Measurements from ENCODE around the gene DGUOK.

DGUOK gene

DNA sequence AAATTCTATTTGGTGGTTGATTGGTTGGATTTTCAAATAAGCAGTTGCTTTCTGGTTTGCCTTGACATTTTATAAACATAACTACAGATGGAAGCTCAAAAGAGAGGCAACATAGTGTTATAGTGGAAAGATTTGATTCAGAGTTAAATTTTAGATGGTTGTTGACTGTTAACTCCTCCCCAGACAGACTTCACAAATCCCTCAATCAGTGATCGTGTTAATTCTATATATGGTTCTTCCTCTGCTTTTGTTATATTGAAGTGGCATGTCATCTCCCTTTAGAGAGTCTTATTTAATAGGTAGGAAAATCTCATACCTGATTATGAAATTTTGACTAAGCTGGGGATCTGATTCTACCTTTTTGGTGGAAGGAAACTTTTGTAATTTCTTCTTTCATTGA is 19.5 kb downstream of the DGUOK start:
- no CpG with 5 or more reads among the region's 1 CpG for WGBS
- DNase-seq = no peak
- H3K27ac ChIP-seq (ENCODE audit: low read length, poor library complexity, severe bottlenecking) = no peak overlapping the region
- peaks cover 36% of the 10 kb centered on the region for H3K79me1 ChIP-seq (replicated peaks; ENCODE audit: low read length, poor library complexity, severe bottlenecking)
- H2BK15ac ChIP-seq (ENCODE audit: low read depth, poor library complexity, severe bottlenecking) = no peak overlapping the region
- H3K23ac ChIP-seq (ENCODE audit: low read length in 2 of 2) = no peak overlapping the region
- no peak overlapping the region for H2BK120ac ChIP-seq (ENCODE audit: low read depth, low read length)
- H3K14ac ChIP-seq (ENCODE audit: low read length in 2 of 2) = no peak overlapping the region
- H3K4me1 ChIP-seq (ENCODE audit: control insufficient read depth, insufficient read depth, low read depth, low read length) = peaks cover 2% of the 10 kb centered on the region
- H3K27me3 ChIP-seq (ENCODE audit: control insufficient read depth in 1 of 2, insufficient read depth in 1 of 2, low read length in 2 of 2) = no peaks in the 10 kb centered on the region
- no peak overlapping the region for H4K8ac ChIP-seq (ENCODE audit: low read length)
- no peak overlapping the region for H2AFZ ChIP-seq (ENCODE audit: low read depth, low read length)
- H3K4me2 ChIP-seq (ENCODE audit: low read length, poor library complexity, severe bottlenecking) = no peak overlapping the region
- no peak overlapping the region for H2BK12ac ChIP-seq (ENCODE audit: low read length in 2 of 2)
- H3K18ac ChIP-seq (ENCODE audit: low read depth in 1 of 2, low read length in 2 of 2) = no peak overlapping the region
- H3K9ac ChIP-seq (ENCODE audit: low read length) = no peak overlapping the region
- no peak overlapping the region for H3K4me3 ChIP-seq (ENCODE audit: insufficient read depth in 1 of 2, low read depth in 1 of 2, low read length in 2 of 2)
- no peak overlapping the region for H3K4ac ChIP-seq (ENCODE audit: low read depth in 1 of 2, low read length in 2 of 2)
- peaks cover 35 to 86% of the 10 kb centered on the region in 2 experiments for H3K36me3 ChIP-seq (ENCODE audit: control insufficient read depth in 1 of 2, insufficient read depth in 2 of 2, low read depth in 1 of 2, low read length in 2 of 2)
- no peak overlapping the region for H4K91ac ChIP-seq (ENCODE audit: low read length)
- no peak overlapping the region for H2AK5ac ChIP-seq (ENCODE audit: low read length, severe bottlenecking)
- H2BK5ac ChIP-seq (ENCODE audit: low read depth, low read length, poor library complexity, severe bottlenecking) = no peak overlapping the region
- no peaks in the 10 kb centered on the region for H3K9me3 ChIP-seq (ENCODE audit: control insufficient read depth, low read length)

DNA sequence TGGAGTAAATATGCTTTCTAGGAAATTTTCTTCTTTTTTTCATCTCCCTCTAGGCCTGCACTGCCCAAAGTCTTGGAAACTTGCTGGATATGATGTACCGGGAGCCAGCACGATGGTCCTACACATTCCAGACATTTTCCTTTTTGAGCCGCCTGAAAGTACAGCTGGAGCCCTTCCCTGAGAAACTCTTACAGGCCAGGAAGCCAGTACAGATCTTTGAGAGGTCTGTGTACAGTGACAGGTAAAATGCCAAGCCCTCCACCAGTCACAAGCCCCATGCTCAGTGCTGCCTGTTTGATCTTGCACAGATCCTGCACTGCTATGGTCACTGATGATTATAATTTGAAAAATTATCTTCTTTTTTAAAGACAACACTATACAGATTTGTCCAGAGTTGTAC is 20.0 kb downstream of the DGUOK start:
- H3K36me3 ChIP-seq (ENCODE audit: control insufficient read depth in 1 of 2, insufficient read depth in 2 of 2, low read depth in 1 of 2, low read length in 2 of 2) = peaks cover 39 to 86% of the 10 kb centered on the region in 2 experiments
- H3K27me3 ChIP-seq (ENCODE audit: control insufficient read depth in 1 of 2, insufficient read depth in 1 of 2, low read length in 2 of 2) = no peaks in the 10 kb centered on the region
- peaks cover 2% of the 10 kb centered on the region for H3K4me1 ChIP-seq (ENCODE audit: control insufficient read depth, insufficient read depth, low read depth, low read length)
- H2BK5ac ChIP-seq (ENCODE audit: low read depth, low read length, poor library complexity, severe bottlenecking) = no peak overlapping the region
- no peak overlapping the region for H2BK120ac ChIP-seq (ENCODE audit: low read depth, low read length)
- no peak overlapping the region for H3K18ac ChIP-seq (ENCODE audit: low read depth in 1 of 2, low read length in 2 of 2)
- no peak overlapping the region for H2BK12ac ChIP-seq (ENCODE audit: low read length in 2 of 2)
- H3K9ac ChIP-seq (ENCODE audit: low read length) = no peak overlapping the region
- no peak overlapping the region for H2AK5ac ChIP-seq (ENCODE audit: low read length, severe bottlenecking)
- no peaks in the 10 kb centered on the region for H3K9me3 ChIP-seq (ENCODE audit: control insufficient read depth, low read length)
- peaks cover 40% of the 10 kb centered on the region for H3K79me1 ChIP-seq (replicated peaks; ENCODE audit: low read length, poor library complexity, severe bottlenecking)
- no peak overlapping the region for H2BK15ac ChIP-seq (ENCODE audit: low read depth, poor library complexity, severe bottlenecking)
- H4K8ac ChIP-seq (ENCODE audit: low read length) = no peak overlapping the region
- H3K14ac ChIP-seq (ENCODE audit: low read length in 2 of 2) = no peak overlapping the region
- WGBS = 83% methylated on average over 3 of the region's 3 CpGs
- H3K4ac ChIP-seq (ENCODE audit: low read depth in 1 of 2, low read length in 2 of 2) = no peak overlapping the region
- H3K4me3 ChIP-seq (ENCODE audit: insufficient read depth in 1 of 2, low read depth in 1 of 2, low read length in 2 of 2) = no peak overlapping the region
- no peak overlapping the region for H3K4me2 ChIP-seq (ENCODE audit: low read length, poor library complexity, severe bottlenecking)
- no peak overlapping the region for H4K91ac ChIP-seq (ENCODE audit: low read length)
- H3K23ac ChIP-seq (ENCODE audit: low read length in 2 of 2) = no peak overlapping the region
- no peak overlapping the region for H3K27ac ChIP-seq (ENCODE audit: low read length, poor library complexity, severe bottlenecking)
- no peak overlapping the region for H2AFZ ChIP-seq (ENCODE audit: low read depth, low read length)
- no peak for DNase-seq

DNA sequence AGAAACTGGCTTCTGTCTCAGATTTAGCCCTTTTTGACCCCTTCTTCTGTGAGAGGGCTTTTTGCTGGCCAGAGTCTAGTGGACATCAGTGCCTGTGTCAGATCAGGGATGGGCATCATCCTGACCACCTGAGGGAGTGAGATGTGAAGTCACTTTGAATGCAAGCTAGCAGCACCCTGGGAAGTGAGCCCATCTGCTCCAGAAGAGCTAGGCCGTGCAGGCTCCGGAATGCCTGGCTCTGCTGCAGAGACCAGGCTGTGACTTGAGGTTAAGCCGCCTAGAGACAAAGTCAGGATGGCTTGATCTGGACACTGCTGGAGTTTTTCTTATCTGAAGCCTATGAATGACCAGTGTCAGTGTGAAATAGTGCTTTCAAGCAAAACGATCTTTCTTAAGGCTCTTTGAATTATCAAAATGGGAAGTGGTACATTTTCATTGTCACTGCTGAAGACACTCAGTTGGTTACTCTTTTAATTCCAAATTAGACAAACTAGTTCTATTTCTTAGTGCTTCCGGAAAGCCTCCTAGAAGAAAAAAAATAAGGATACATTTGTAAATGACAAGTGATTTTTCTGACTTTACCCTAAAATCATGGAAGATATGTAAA is 20.8 kb downstream of the DGUOK start:
- no peak overlapping the region for H2BK120ac ChIP-seq (ENCODE audit: low read depth, low read length)
- no peak overlapping the region for H2BK5ac ChIP-seq (ENCODE audit: low read depth, low read length, poor library complexity, severe bottlenecking)
- peaks cover 2% of the 10 kb centered on the region for H3K4me1 ChIP-seq (ENCODE audit: control insufficient read depth, insufficient read depth, low read depth, low read length)
- no peak overlapping the region for H2BK12ac ChIP-seq (ENCODE audit: low read length in 2 of 2)
- H3K27me3 ChIP-seq (ENCODE audit: control insufficient read depth in 1 of 2, insufficient read depth in 1 of 2, low read length in 2 of 2) = no peaks in the 10 kb centered on the region
- WGBS = 98% methylated on average over 4 of the region's 5 CpGs
- no peaks in the 10 kb centered on the region for H3K9me3 ChIP-seq (ENCODE audit: control insufficient read depth, low read length)
- H3K9ac ChIP-seq (ENCODE audit: low read length) = no peak overlapping the region
- H4K91ac ChIP-seq (ENCODE audit: low read length) = no peak overlapping the region
- H2AFZ ChIP-seq (ENCODE audit: low read depth, low read length) = no peak overlapping the region
- no peak for DNase-seq
- H3K14ac ChIP-seq (ENCODE audit: low read length in 2 of 2) = no peak overlapping the region
- H3K23ac ChIP-seq (ENCODE audit: low read length in 2 of 2) = no peak overlapping the region
- no peak overlapping the region for H3K18ac ChIP-seq (ENCODE audit: low read depth in 1 of 2, low read length in 2 of 2)
- H3K4me3 ChIP-seq (ENCODE audit: insufficient read depth in 1 of 2, low read depth in 1 of 2, low read length in 2 of 2) = no peak overlapping the region
- no peak overlapping the region for H3K4me2 ChIP-seq (ENCODE audit: low read length, poor library complexity, severe bottlenecking)
- no peak overlapping the region for H4K8ac ChIP-seq (ENCODE audit: low read length)
- H3K4ac ChIP-seq (ENCODE audit: low read depth in 1 of 2, low read length in 2 of 2) = no peak overlapping the region
- no peak overlapping the region for H3K27ac ChIP-seq (ENCODE audit: low read length, poor library complexity, severe bottlenecking)
- H3K36me3 ChIP-seq (ENCODE audit: control insufficient read depth in 1 of 2, insufficient read depth in 2 of 2, low read depth in 1 of 2, low read length in 2 of 2) = peaks cover 46 to 92% of the 10 kb centered on the region in 2 experiments
- no peak overlapping the region for H2AK5ac ChIP-seq (ENCODE audit: low read length, severe bottlenecking)
- no peak overlapping the region for H2BK15ac ChIP-seq (ENCODE audit: low read depth, poor library complexity, severe bottlenecking)
- peaks cover 45% of the 10 kb centered on the region for H3K79me1 ChIP-seq (replicated peaks; ENCODE audit: low read length, poor library complexity, severe bottlenecking)

DNA sequence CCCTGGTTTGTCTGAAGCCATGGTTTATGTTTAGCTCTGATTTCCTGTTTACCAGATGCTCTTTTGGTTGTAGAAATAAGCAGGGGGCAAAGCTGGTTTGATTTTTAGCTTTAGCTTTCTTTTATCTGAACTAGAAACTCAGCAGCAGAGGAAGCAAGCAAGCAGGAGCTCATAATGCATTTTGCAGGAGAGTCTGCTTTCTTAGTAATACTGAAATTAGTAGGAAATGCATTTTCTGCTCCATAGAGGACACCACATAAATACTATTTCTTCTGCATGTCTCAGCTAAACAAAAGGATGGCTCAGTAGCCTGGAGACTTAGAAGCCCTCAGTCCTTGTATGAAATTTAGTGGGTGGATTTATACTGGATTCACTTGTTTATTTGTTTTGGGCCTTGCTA is 23.1 kb downstream of the DGUOK start:
- peaks cover 2% of the 10 kb centered on the region for H3K4me1 ChIP-seq (ENCODE audit: control insufficient read depth, insufficient read depth, low read depth, low read length)
- H3K14ac ChIP-seq (ENCODE audit: low read length in 2 of 2) = no peak overlapping the region
- H3K4me2 ChIP-seq (ENCODE audit: low read length, poor library complexity, severe bottlenecking) = no peak overlapping the region
- H2AK5ac ChIP-seq (ENCODE audit: low read length, severe bottlenecking) = no peak overlapping the region
- no peak overlapping the region for H3K27ac ChIP-seq (ENCODE audit: low read length, poor library complexity, severe bottlenecking)
- H3K36me3 ChIP-seq (ENCODE audit: control insufficient read depth in 1 of 2, insufficient read depth in 2 of 2, low read depth in 1 of 2, low read length in 2 of 2) = peaks cover 52 to 89% of the 10 kb centered on the region in 2 experiments
- H2AFZ ChIP-seq (ENCODE audit: low read depth, low read length) = no peak overlapping the region
- peaks cover 54% of the 10 kb centered on the region for H3K79me1 ChIP-seq (replicated peaks; ENCODE audit: low read length, poor library complexity, severe bottlenecking)
- no peak overlapping the region for H4K8ac ChIP-seq (ENCODE audit: low read length)
- H3K27me3 ChIP-seq (ENCODE audit: control insufficient read depth in 1 of 2, insufficient read depth in 1 of 2, low read length in 2 of 2) = no peaks in the 10 kb centered on the region
- no peak overlapping the region for H3K18ac ChIP-seq (ENCODE audit: low read depth in 1 of 2, low read length in 2 of 2)
- no peak overlapping the region for H2BK15ac ChIP-seq (ENCODE audit: low read depth, poor library complexity, severe bottlenecking)
- H3K9ac ChIP-seq (ENCODE audit: low read length) = no peak overlapping the region
- H3K4me3 ChIP-seq (ENCODE audit: insufficient read depth in 1 of 2, low read depth in 1 of 2, low read length in 2 of 2) = no peak overlapping the region
- no peak overlapping the region for H2BK5ac ChIP-seq (ENCODE audit: low read depth, low read length, poor library complexity, severe bottlenecking)
- no peak overlapping the region for H3K23ac ChIP-seq (ENCODE audit: low read length in 2 of 2)
- H3K9me3 ChIP-seq (ENCODE audit: control insufficient read depth, low read length) = no peaks in the 10 kb centered on the region
- no peak for DNase-seq
- no peak overlapping the region for H3K4ac ChIP-seq (ENCODE audit: low read depth in 1 of 2, low read length in 2 of 2)
- no peak overlapping the region for H2BK120ac ChIP-seq (ENCODE audit: low read depth, low read length)
- H4K91ac ChIP-seq (ENCODE audit: low read length) = no peak overlapping the region
- H2BK12ac ChIP-seq (ENCODE audit: low read length in 2 of 2) = no peak overlapping the region

Data from mesenchymal stem cell (in vitro differentiated cells and primary cell).